ENCODE results near the gene MAST1. TPM values are rescaled to one million over a fixed set of nuclear protein-coding genes. Genes with fewer than 3 reads are reported as not detected.
A peak's percentile ranks its signal among the peaks of the same experiment; 100 is the strongest.

Gene MAST1
- total RNA-seq, 1 experiment from 2014 or later = 0.91 TPM

GRCh38 chr19:12881172-12881808 lies 43.0 kb downstream of the MAST1 start, which contains the start of gene DNASE2:
DNASE2 (minus strand) TSS chr19:12881449; CDS start chr19:12881375, 74 bp downstream.
- intact Hi-C loops (cut with micrococcal nuclease; ENCODE audit: unreplicated experiment) = no loop called here
- ChIA-PET POLR2A (interaction anchor here (0.6 kb wide), 1 partner anchor 27 kb away, joined by 5 read pairs; no protein-coding TSS in a partner anchor), CTCF (no interaction called here)
- Mint-ChIP-seq H3K36me3 (ENCODE audit: insufficient read depth, unreplicated experiment) (peaks cover 9% of the 10 kb centered on the region), H3K27me3 (ENCODE audit: insufficient read depth, unreplicated experiment) (peaks cover under 1% of the 10 kb centered on the region), H3K9me3 (ENCODE audit: unreplicated experiment) (no peaks in the 10 kb centered on the region), H3K4me1 (ENCODE audit: low read depth, unreplicated experiment) (no peaks in the 10 kb centered on the region), H3K4me3 (ENCODE audit: unreplicated experiment) (peak within 1 kb of the TSS; percentile 54), H3K27ac (ENCODE audit: unreplicated experiment) (no peak within 1 kb of the TSS)
- BruUV-seq (replicated peaks) = no TSS peak
- TF ChIP-seq CTCF (IDR thresholded peaks at IDR 0.05; ENCODE audit: insufficient read depth in 1 of 2, low read depth in 1 of 2, low read length in 1 of 2, severe bottlenecking in 1 of 2, unreplicated experiment in 1 of 2) = no peak
- H3K36me3 ChIP-seq (ENCODE audit: control insufficient read depth, insufficient read depth, low read length) = no peaks in the 10 kb centered on the region
- peaks cover 22% of the 10 kb centered on the region for H3K9me3 ChIP-seq
- no peak within 1 kb of the TSS for H3K4me3 ChIP-seq (ENCODE audit: low read depth, low read length)
- no peaks in the 10 kb centered on the region for H3K27me3 ChIP-seq (replicated peaks; ENCODE audit: control insufficient read depth, insufficient read depth, low read length)
- H3K4me1 ChIP-seq = no peaks in the 10 kb centered on the region
- peak; percentile 56 to 75 for DNase-seq

GRCh38 chr19:12882589-12882988 lies 44.3 kb downstream of the MAST1 start:
- ChIA-PET POLR2A (interaction anchor here (0.7 kb wide), 1 partner anchor 467 kb away, joined by 11 read pairs; no protein-coding TSS in a partner anchor), CTCF (no interaction called here)
- no peak for DNase-seq
- Histone ChIP-seq H3K9me3 (peaks cover 22% of the 10 kb centered on the region), H3K36me3 (ENCODE audit: control insufficient read depth, insufficient read depth, low read length) (no peaks in the 10 kb centered on the region), H3K27me3 (replicated peaks; ENCODE audit: control insufficient read depth, insufficient read depth, low read length) (no peaks in the 10 kb centered on the region), H3K4me3 (ENCODE audit: low read depth, low read length) (no peak overlapping the region), H3K4me1 (no peaks in the 10 kb centered on the region)
- Mint-ChIP-seq H3K36me3 (ENCODE audit: insufficient read depth, unreplicated experiment) (peaks cover 12% of the 10 kb centered on the region), H3K27me3 (ENCODE audit: insufficient read depth, unreplicated experiment) (peaks cover 5% of the 10 kb centered on the region), H3K4me3 (ENCODE audit: unreplicated experiment) (peak overlapping the region; percentile 54), H3K9me3 (ENCODE audit: unreplicated experiment) (no peaks in the 10 kb centered on the region), H3K27ac (ENCODE audit: unreplicated experiment) (no peak overlapping the region), H3K4me1 (ENCODE audit: low read depth, unreplicated experiment) (no peaks in the 10 kb centered on the region)
- intact Hi-C loops (cut with micrococcal nuclease; ENCODE audit: unreplicated experiment) = no loop called here
- TF ChIP-seq CTCF (IDR thresholded peaks at IDR 0.05; ENCODE audit: insufficient read depth in 1 of 2, low read depth in 1 of 2, low read length in 1 of 2, severe bottlenecking in 1 of 2, unreplicated experiment in 1 of 2) = no peak
- BruUV-seq (replicated peaks) = no TSS peak

- Mint-ChIP-seq H3K27ac (ENCODE audit: unreplicated experiment) (no peak overlapping the region), H3K4me1 (ENCODE audit: low read depth, unreplicated experiment) (no peaks in the 10 kb centered on the region), H3K36me3 (ENCODE audit: insufficient read depth, unreplicated experiment) (peaks cover 12% of the 10 kb centered on the region), H3K4me3 (ENCODE audit: unreplicated experiment) (no peak overlapping the region), H3K9me3 (ENCODE audit: unreplicated experiment) (no peaks in the 10 kb centered on the region), H3K27me3 (ENCODE audit: insufficient read depth, unreplicated experiment) (peaks cover 5% of the 10 kb centered on the region)
- H3K9me3 ChIP-seq = peaks cover 22% of the 10 kb centered on the region
- H3K36me3 ChIP-seq (ENCODE audit: control insufficient read depth, insufficient read depth, low read length) = no peaks in the 10 kb centered on the region
- no TSS peak for BruUV-seq (replicated peaks)
- intact Hi-C loops (cut with micrococcal nuclease; ENCODE audit: unreplicated experiment) = no loop called here
- H3K27me3 ChIP-seq (replicated peaks; ENCODE audit: control insufficient read depth, insufficient read depth, low read length) = no peaks in the 10 kb centered on the region
- TF ChIP-seq CTCF (IDR thresholded peaks at IDR 0.05; ENCODE audit: insufficient read depth in 1 of 2, low read depth in 1 of 2, low read length in 1 of 2, severe bottlenecking in 1 of 2, unreplicated experiment in 1 of 2) = no peak
- no peak for DNase-seq
- no peaks in the 10 kb centered on the region for H3K4me1 ChIP-seq
- CTCF ChIA-PET = interaction anchor here (1.0 to 1.6 kb wide), 2 partner anchors 81 to 124 kb away, joined by 4 to 12 read pairs; no protein-coding TSS in a partner anchor
- H3K4me3 ChIP-seq (ENCODE audit: low read depth, low read length) = no peak overlapping the region
- POLR2A ChIA-PET = no interaction called here
Measured at GRCh38 chr19:12884202-12884601, 45.9 kb downstream of the MAST1 start.
